Measurements from ENCODE around the gene STIMATE. TPM values are rescaled to one million over a fixed set of nuclear protein-coding genes. Genes with fewer than 3 reads are reported as not detected.

Gene STIMATE
- polyA plus RNA-seq, 2 donors, result 6.0 to 7.4 TPM

DNA sequence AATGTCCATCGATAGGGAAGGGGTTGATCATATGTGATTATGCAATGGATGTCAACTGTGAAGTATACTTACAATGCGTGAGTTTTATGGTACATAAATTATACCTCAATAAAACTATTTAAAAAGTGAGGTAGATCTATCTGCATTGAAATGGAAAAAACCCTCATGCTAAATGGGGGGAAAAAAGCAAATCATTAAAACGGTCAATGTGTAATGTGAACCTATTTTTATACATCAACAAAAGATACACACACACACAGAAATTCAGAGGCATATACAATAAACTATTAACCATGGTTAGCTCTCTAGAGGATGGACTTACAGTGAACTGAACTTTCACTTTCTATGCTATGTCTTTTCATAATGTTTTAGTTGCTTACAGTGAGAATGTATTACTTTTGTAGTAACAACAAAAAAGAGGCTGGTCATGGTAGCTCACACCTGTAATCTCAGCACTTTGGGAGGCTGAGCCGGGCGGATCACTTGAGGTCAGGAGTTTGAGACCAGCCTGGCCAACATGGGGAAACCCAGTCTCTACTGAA, 23.1 kb downstream of the STIMATE start:
- H3K36me3 ChIP-seq (ENCODE audit: control insufficient read depth in 2 of 2, insufficient read depth in 2 of 2, low read length in 1 of 2), result no peaks in the 10 kb centered on the region
- no peak overlapping the region for H3K27ac ChIP-seq (ENCODE audit: low read depth in 2 of 2, low read length in 1 of 2)
- H3K9me3 ChIP-seq (ENCODE audit: control insufficient read depth in 2 of 2, insufficient read depth in 1 of 2, low read depth in 1 of 2, low read length in 1 of 2), result no peaks in the 10 kb centered on the region
- no peak overlapping the region for H3K4me3 ChIP-seq (ENCODE audit: low read depth in 1 of 2, low read length in 2 of 2)
- no peaks in the 10 kb centered on the region for H3K4me1 ChIP-seq (ENCODE audit: control insufficient read depth in 2 of 2, insufficient read depth in 2 of 2, low read length in 1 of 2)
- no peaks in the 10 kb centered on the region for H3K27me3 ChIP-seq (ENCODE audit: control insufficient read depth in 1 of 2, insufficient read depth in 2 of 2, low read length in 2 of 2)
- 75 to 85% methylated on average over 5 of the region's 5 CpGs for WGBS, 2 donors

DNA sequence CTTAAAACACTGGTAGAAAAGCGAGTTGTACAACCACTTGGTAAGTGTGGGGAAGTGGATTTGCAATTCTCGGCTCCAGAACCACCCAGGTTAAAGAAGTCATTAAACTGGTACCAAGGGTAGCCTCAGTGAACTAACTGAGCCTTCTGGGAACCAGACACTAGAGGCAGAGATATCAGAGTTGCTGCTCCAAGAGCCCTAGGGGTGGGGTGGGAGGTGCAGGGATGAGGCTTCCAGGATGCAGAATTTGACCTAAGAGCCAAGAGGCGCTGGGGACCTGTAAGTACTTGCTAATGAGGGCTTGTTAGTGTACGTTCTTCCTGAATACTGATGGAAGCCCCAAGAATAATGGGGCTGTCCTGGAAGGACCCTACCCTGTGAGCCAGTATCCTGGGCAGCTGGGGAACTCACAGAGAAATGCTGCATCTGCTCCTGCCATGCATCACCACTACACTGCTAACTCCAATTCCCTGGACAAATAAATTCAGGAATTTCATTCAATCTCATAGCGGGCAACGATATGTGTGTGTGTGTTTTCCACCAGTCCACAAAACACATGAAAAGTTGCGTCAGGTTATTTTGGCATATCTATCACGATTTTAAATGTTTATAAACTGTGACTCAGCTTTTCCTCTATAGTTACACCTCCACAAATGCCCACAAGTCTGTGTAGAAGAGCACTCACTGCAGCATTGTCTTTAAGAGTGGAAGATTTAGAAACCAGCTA, 23.8 kb downstream of the STIMATE start:
- H3K27ac ChIP-seq (ENCODE audit: low read depth in 2 of 2, low read length in 1 of 2), result no peak overlapping the region
- WGBS, 2 donors, result 72 to 75% methylated on average over 8 of the region's 8 CpGs
- H3K36me3 ChIP-seq (ENCODE audit: control insufficient read depth in 2 of 2, insufficient read depth in 2 of 2, low read length in 1 of 2), result no peaks in the 10 kb centered on the region

DNA sequence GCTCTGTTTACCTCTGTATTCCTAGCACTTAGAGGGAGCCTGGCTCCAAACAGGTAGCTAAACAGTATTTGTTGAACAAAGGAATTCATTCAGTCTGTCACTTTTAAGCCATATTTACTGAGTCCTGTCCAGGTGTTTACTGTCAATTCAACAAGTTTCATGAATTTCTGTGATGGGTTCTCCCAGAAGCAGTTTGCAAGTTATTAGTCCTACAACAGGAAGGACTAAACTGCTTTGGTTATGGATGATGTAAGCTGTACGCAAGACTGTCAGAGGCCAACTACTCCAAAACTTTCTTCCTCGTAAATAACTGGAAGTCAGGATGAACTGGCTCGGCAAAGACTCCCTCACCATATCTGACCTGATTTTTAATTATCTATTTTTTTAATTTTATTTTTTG, 25.1 kb downstream of the STIMATE start:
- H3K4me1 ChIP-seq (ENCODE audit: control insufficient read depth in 2 of 2, insufficient read depth in 2 of 2, low read length in 1 of 2), result no peaks in the 10 kb centered on the region
- 83 to 90% methylated on average over 3 of the region's 3 CpGs for WGBS, 2 donors
- no peak overlapping the region for H3K27ac ChIP-seq (ENCODE audit: low read depth in 2 of 2, low read length in 1 of 2)
- H3K27me3 ChIP-seq (ENCODE audit: control insufficient read depth in 1 of 2, insufficient read depth in 2 of 2, low read length in 2 of 2), result no peaks in the 10 kb centered on the region
- no peak overlapping the region for H3K4me3 ChIP-seq (ENCODE audit: low read depth in 1 of 2, low read length in 2 of 2)
- no peaks in the 10 kb centered on the region for H3K36me3 ChIP-seq (ENCODE audit: control insufficient read depth in 2 of 2, insufficient read depth in 2 of 2, low read length in 1 of 2)
- no peaks in the 10 kb centered on the region for H3K9me3 ChIP-seq (ENCODE audit: control insufficient read depth in 2 of 2, insufficient read depth in 1 of 2, low read depth in 1 of 2, low read length in 1 of 2)

More for the DNA sequence above, 23.8 kb downstream of the STIMATE start:
- no peaks in the 10 kb centered on the region for H3K4me1 ChIP-seq (ENCODE audit: control insufficient read depth in 2 of 2, insufficient read depth in 2 of 2, low read length in 1 of 2)
- no peak overlapping the region for H3K4me3 ChIP-seq (ENCODE audit: low read depth in 1 of 2, low read length in 2 of 2)
- no peaks in the 10 kb centered on the region for H3K9me3 ChIP-seq (ENCODE audit: control insufficient read depth in 2 of 2, insufficient read depth in 1 of 2, low read depth in 1 of 2, low read length in 1 of 2)
- H3K27me3 ChIP-seq (ENCODE audit: control insufficient read depth in 1 of 2, insufficient read depth in 2 of 2, low read length in 2 of 2), result no peaks in the 10 kb centered on the region

DNA sequence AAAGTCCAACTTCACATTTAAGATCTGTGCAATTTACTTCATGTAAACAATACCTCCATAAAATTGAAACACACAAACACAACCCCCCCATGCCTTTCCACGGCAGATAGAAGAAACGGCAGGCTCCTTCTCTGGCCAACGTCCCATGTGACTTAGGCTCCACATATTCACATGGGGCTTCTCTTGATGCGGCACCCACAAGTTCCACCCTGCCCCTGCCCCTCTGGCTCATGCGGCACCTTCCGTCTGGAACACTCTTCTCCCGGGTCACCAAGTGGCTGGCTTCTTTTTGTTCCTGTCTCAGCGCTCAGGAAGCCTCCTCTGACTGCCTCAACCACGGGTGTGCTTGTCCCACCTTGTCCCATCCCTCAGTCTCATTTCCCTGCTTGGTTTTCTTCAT, 25.6 kb downstream of the STIMATE start:
- Histone ChIP-seq H3K4me3 (ENCODE audit: low read depth in 1 of 2, low read length in 2 of 2) (no peak overlapping the region), H3K36me3 (ENCODE audit: control insufficient read depth in 2 of 2, insufficient read depth in 2 of 2, low read length in 1 of 2) (no peaks in the 10 kb centered on the region), H3K27me3 (ENCODE audit: control insufficient read depth in 1 of 2, insufficient read depth in 2 of 2, low read length in 2 of 2) (no peaks in the 10 kb centered on the region), H3K4me1 (ENCODE audit: control insufficient read depth in 2 of 2, insufficient read depth in 2 of 2, low read length in 1 of 2) (no peaks in the 10 kb centered on the region), H3K27ac (ENCODE audit: low read depth in 2 of 2, low read length in 1 of 2) (no peak overlapping the region), H3K9me3 (ENCODE audit: control insufficient read depth in 2 of 2, insufficient read depth in 1 of 2, low read depth in 1 of 2, low read length in 1 of 2) (no peaks in the 10 kb centered on the region)
- WGBS, 2 donors, result 78 to 85% methylated on average over 9 of the region's 9 CpGs

DNA sequence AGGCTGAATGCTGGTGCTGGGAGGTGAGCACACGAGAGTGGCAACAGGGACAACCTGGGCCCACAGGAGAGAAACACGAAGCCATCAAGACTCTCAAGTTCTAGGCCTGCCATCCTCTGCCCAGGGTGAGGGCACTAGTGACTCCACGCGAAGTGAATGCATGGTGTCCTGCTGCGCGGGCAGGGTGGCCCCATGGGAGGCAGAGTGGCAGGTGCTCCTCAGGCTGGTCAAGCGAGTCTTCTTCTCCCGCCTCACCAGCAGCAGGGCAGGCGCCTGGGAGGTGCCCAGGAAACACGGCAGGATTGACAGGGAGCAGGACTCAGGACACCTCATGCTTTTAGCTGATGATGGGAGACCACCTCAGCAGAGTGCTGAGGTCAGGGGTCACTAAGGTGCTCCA, 26.9 kb downstream of the STIMATE start:
- Histone ChIP-seq H3K9me3 (ENCODE audit: control insufficient read depth in 2 of 2, insufficient read depth in 1 of 2, low read depth in 1 of 2, low read length in 1 of 2) (no peaks in the 10 kb centered on the region), H3K27ac (ENCODE audit: low read depth in 2 of 2, low read length in 1 of 2) (no peak overlapping the region), H3K4me3 (ENCODE audit: low read depth in 1 of 2, low read length in 2 of 2) (no peak overlapping the region), H3K36me3 (ENCODE audit: control insufficient read depth in 2 of 2, insufficient read depth in 2 of 2, low read length in 1 of 2) (no peaks in the 10 kb centered on the region), H3K4me1 (ENCODE audit: control insufficient read depth in 2 of 2, insufficient read depth in 2 of 2, low read length in 1 of 2) (no peaks in the 10 kb centered on the region), H3K27me3 (ENCODE audit: control insufficient read depth in 1 of 2, insufficient read depth in 2 of 2, low read length in 2 of 2) (no peaks in the 10 kb centered on the region)
- 95 to 97% methylated on average over 10 of the region's 10 CpGs for WGBS, 2 donors

DNA sequence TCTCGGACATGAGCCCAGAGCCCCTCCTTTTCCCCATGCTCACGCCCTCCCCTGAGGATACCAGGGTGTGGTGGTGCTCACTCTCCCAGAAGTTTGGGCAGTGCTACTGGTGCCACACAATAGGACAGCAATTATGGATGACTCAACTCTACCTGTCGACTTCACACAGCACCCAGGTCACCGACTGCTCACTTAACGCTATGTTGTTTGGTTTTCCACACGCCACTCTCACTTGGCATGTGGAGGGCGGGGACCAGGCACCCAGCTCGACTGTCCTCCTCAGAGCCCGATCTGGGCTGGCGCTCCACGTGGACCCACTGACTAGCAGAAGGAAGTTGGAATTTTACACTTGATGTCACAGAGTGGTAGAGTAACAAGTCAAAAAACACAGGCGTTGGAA, 30.9 kb downstream of the STIMATE start:
- WGBS, 2 donors, result 76 to 85% methylated on average over 12 of the region's 12 CpGs
- no peak overlapping the region for H3K4me3 ChIP-seq (ENCODE audit: low read depth in 1 of 2, low read length in 2 of 2)
- H3K27me3 ChIP-seq (ENCODE audit: control insufficient read depth in 1 of 2, insufficient read depth in 2 of 2, low read length in 2 of 2), result no peaks in the 10 kb centered on the region
- H3K4me1 ChIP-seq (ENCODE audit: control insufficient read depth in 2 of 2, insufficient read depth in 2 of 2, low read length in 1 of 2), result no peaks in the 10 kb centered on the region
- H3K9me3 ChIP-seq (ENCODE audit: control insufficient read depth in 2 of 2, insufficient read depth in 1 of 2, low read depth in 1 of 2, low read length in 1 of 2), result no peaks in the 10 kb centered on the region
- no peaks in the 10 kb centered on the region for H3K36me3 ChIP-seq (ENCODE audit: control insufficient read depth in 2 of 2, insufficient read depth in 2 of 2, low read length in 1 of 2)
- H3K27ac ChIP-seq (ENCODE audit: low read depth in 2 of 2, low read length in 1 of 2), result no peak overlapping the region

DNA sequence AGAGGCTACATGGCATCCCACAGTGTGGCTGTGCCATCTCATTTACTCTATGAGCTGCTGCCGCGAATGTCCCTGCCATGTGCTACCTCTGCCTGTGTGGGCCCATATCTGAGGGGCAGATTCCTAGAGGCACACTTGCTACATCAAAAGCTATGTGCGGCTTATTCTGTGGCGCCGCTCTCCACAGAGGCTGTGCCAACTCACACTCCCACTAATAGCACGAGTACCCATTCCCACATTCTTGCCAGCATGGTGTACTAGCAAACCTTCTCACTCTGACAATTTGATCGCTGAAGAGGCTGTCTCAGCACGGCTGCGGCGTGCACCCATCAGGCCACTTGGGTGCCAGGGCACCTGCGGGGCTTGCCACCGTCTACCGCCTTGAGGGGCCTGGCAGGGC, 31.4 kb downstream of the STIMATE start:
- Histone ChIP-seq H3K36me3 (ENCODE audit: control insufficient read depth in 2 of 2, insufficient read depth in 2 of 2, low read length in 1 of 2) (peaks cover 0 to 1% of the 10 kb centered on the region in 2 donors), H3K27me3 (ENCODE audit: control insufficient read depth in 1 of 2, insufficient read depth in 2 of 2, low read length in 2 of 2) (no peaks in the 10 kb centered on the region), H3K27ac (ENCODE audit: low read depth in 2 of 2, low read length in 1 of 2) (no peak overlapping the region), H3K4me3 (ENCODE audit: low read depth in 1 of 2, low read length in 2 of 2) (no peak overlapping the region), H3K4me1 (ENCODE audit: control insufficient read depth in 2 of 2, insufficient read depth in 2 of 2, low read length in 1 of 2) (no peaks in the 10 kb centered on the region), H3K9me3 (ENCODE audit: control insufficient read depth in 2 of 2, insufficient read depth in 1 of 2, low read depth in 1 of 2, low read length in 1 of 2) (no peaks in the 10 kb centered on the region)
- WGBS, 2 donors, result 81 to 95% methylated on average over 13 of the region's 13 CpGs

DNA sequence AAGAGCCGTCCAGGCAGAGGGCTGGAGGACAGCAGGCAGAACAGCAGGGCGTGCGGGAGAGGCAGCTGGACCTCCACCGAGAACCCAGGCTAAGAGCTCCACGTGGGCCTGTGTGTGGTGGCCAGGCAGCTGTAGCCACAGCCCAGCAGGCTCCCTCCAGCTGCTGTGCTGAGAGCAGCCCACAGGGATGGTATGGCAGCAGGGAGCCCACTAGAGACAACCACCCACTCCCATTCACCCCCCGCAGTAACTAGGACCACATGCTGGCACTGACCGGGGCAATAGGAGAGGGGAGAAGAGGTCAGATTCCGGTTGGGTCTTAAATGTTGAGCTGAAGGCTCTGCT, 37.0 kb downstream of the STIMATE start:
- H3K36me3 ChIP-seq (ENCODE audit: control insufficient read depth in 2 of 2, insufficient read depth in 2 of 2, low read length in 1 of 2), result peaks cover 0 to 4% of the 10 kb centered on the region in 2 donors
- H3K27ac ChIP-seq (ENCODE audit: low read depth in 2 of 2, low read length in 1 of 2), result no peak overlapping the region
- no peaks in the 10 kb centered on the region for H3K27me3 ChIP-seq (ENCODE audit: control insufficient read depth in 1 of 2, insufficient read depth in 2 of 2, low read length in 2 of 2)
- no peaks in the 10 kb centered on the region for H3K4me1 ChIP-seq (ENCODE audit: control insufficient read depth in 2 of 2, insufficient read depth in 2 of 2, low read length in 1 of 2)
- H3K9me3 ChIP-seq (ENCODE audit: control insufficient read depth in 2 of 2, insufficient read depth in 1 of 2, low read depth in 1 of 2, low read length in 1 of 2), result no peaks in the 10 kb centered on the region
- no peak overlapping the region for H3K4me3 ChIP-seq (ENCODE audit: low read depth in 1 of 2, low read length in 2 of 2)
- WGBS, 2 donors, result 85 to 87% methylated on average over 8 of the region's 8 CpGs

DNA sequence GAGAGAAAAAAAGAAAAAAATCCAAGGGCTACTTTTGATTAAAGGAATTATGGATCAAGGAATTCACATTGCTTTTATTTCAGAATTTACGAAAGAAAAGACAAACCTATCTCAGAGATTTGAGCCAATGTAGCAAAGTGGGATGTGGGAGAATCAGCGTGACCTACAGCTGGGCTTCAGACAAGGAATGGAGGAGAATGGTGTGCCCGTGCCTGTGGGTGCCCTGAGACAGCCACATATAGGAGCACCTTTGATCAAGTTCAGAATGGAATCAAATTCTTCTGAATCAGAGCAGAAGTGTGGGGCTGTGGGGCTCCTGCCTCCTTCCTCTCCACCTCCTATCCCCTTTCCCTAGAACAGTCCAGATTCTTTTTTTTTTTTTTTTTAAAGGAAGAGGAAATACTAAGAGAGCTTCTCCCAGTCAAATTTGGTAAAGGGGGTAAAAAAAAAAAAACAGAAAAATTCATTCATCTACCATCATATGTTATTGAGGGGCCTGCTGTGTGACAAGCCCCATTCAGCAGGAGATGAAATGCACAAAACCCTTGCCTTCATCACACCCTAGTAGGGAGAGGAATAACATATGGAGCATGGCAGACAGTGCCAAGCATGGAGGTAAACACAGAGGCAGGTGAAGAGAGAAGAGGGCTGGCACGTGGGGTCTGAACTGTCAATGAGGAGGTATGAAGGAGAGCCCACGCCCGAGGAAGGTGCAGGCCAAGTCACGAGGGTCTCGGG, 37.5 kb downstream of the STIMATE start:
- Histone ChIP-seq H3K4me3 (ENCODE audit: low read depth in 1 of 2, low read length in 2 of 2) (no peak overlapping the region), H3K36me3 (ENCODE audit: control insufficient read depth in 2 of 2, insufficient read depth in 2 of 2, low read length in 1 of 2) (peaks cover 0 to 4% of the 10 kb centered on the region in 2 donors), H3K27me3 (ENCODE audit: control insufficient read depth in 1 of 2, insufficient read depth in 2 of 2, low read length in 2 of 2) (no peaks in the 10 kb centered on the region), H3K27ac (ENCODE audit: low read depth in 2 of 2, low read length in 1 of 2) (no peak overlapping the region), H3K9me3 (ENCODE audit: control insufficient read depth in 2 of 2, insufficient read depth in 1 of 2, low read depth in 1 of 2, low read length in 1 of 2) (no peaks in the 10 kb centered on the region), H3K4me1 (ENCODE audit: control insufficient read depth in 2 of 2, insufficient read depth in 2 of 2, low read length in 1 of 2) (no peaks in the 10 kb centered on the region)
- WGBS, 2 donors, result 88 to 91% methylated on average over 8 of the region's 8 CpGs
